GM18517 (cell line): ENCODE results near the gene FAM120C.

Source experiments
- ATAC-seq: cut with Tn5 transposase; IDR thresholded peaks from one replicate; pipeline ENCODE4 v1.9.1; 2021; ENCODE audit warnings: mild to moderate bottlenecking, moderate library complexity; ENCODE audit not compliant: unreplicated experiment

FAM120C gene, protein sequence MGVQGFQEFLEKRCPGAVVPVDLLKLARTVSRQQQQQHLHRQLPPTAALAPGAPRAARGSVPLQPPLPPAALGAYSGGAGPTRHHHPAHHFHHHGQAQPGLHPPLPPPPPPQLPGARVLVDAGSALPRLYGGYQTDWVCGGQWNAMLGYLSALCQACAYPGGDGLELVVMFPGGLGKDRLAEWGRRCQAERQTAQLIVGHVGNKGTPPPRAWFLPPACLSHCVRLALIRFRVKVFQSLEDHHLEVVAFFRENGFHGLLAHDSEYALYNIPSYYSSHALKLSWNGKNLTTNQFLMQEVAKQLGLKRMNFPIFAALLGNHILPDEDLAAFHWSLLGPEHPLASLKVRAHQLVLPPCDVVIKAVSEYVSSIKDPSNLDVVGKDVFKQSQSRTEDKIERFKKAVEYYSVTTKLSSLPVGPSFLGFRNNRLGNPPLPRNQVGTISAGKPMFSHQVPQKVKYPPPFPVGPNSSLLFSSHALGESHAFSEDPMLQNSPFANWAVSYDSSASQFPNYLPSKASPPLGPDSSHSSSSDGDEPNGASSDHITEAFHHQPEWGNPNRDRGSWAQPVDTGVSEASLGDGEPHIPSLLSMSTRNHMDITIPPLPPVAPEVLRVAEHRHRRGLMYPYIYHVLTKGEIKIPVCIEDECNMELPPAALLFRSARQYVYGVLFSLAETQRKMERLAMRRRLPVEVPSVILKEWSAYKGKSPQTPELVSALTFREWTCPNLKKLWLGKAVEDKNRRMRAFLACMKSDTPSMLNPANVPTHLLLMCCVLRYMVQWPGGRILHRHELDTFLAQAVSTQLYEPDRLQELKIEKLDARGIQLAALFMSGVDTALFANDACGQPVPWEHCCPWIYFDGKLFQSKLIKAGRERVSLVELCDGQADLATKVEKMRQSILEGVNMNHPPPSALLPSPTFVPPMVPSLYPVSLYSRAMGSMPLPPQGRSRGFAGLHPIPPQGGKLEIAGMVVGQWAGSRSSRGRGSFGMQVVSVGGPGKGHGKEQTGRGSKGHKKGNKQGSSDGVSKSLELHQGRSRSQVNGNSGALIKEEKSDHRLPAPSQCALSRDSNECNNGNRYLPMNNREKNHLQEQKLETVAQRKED

DNA sequence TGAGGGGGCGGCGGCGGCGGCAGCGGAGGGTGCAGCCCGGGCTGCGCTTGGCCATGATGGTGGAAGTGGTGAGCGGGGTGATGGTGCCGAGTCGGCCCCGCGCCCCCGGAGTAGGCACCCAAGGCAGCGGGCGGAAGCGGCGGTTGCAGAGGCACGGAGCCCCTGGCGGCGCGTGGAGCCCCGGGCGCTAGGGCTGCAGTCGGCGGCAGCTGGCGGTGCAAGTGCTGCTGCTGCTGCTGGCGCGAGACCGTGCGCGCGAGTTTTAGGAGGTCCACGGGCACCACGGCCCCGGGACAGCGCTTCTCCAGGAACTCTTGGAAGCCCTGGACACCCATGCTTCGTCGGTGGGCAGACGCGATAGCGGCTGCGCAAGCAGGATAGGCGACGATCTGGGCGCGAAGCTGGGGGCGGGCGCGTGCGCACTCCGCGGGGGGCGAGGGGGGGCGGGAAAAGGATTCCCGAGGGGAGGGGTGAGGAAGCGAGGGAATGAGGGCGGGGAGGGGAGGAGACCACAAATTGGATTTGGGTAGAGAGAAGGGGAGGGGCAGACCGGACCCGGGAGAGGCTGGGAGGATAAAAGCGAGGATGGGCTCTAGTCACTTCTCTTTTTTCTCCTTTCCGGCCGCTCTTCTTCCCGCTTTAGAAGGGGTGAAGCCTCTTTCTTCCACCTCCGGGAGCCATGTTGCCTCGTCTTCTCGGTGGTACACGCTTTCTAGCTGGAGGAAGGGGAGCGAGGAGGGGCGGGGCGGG is at the start of gene FAM120C:
Gene FAM120C, minus strand, starts transcription at position 391 of the 750 bp plus-strand sequence. Its CDS starts 56 bp downstream, at position 335.
- ATAC-seq: peak; percentile 42

DNA sequence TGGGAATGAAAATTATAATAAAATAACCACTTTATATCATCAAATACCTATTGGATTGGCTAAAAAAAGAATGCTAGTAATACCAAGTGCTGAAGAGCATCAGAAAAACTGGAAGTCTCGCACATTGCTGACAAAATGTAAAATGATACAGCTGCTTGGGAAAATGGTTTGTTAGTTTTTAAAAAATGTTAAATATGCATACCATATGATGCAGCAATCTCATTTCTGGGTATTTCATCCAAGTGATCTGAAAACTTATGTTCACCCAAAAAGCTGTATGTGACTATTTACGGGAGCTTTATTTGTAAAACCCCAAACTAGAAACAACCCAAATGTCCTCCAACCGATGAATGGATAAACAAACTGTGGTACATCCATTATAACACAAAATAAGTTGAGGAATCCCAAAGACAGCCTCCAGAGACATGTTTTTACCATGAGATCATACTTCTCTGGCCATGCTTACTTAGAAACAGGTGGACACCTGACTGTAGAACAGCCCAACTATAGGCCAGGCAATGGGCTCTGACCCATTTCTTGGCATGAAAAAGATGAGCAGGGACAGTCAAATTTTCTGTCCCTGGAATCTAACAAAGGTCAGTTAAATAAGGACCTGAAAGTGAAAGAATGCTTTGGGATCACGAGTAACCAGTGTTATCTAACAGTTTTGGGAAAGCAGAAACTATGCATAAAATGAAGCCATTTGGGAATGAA is 47.5 kb upstream of the FAM120C start:
- no peak for ATAC-seq

DNA sequence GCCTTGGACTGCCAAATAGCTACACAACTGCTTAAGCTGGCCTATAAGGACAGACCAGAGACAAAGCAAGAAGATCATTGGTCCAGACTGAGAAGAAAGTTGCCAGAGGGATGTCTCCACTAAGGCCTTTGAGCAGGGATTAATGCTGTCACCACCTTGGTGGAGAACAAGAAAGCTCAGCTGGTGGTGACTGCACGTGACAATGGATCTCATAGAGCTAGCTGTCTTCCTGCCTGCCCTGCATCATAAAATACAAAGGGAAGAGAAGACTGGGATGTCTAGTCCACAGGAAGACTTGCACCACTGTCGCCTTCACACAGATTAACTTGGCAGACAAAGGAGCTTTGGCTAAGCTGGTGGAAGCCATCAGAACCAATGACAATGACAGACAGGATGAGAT is 40.5 kb upstream of the FAM120C start:
- ATAC-seq: no peak

DNA sequence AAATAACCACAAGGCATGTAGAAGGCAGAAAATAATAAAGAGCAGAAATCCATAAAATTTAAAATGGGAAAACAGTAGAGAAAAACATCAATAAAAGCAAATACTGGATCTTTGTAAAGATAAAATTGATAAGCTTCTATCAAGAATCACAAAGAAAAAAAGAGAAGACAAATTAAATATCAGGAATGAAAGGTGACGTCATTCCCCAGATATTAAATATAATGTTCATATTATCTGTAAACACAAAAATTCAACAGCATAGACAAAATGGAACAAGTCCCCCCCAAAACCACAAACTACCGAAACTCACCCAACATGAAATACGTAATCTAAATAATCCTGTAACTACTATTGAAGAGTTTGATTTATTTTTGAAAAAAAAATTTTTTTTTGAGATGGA is 30.5 kb upstream of the FAM120C start:
- no peak for ATAC-seq

- ATAC-seq: no peak
These were observed 25.5 kb upstream of the FAM120C start for GRCh38 chrX:54208531-54208930.

DNA sequence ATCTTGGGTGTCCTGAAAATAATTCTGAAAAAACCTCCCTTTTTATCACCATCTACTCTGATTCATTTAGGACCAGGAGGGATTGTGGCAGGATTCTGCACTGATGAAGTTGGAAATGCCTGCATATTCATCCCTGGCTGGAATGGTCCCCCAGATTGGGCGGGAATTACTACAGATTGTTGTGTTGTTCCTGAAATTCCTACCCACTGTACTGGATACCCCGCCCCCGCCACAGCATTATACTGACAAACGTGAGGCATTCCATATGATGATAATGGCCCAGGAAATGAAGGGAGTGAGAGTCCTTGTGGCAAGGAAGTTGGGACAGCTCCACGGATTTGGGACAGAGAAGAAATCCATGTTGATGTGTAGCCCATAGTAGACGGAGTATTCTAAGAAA is 15.2 kb upstream of the FAM120C start:
- ATAC-seq: no peak

GRCh38 chrX:54194982-54195588 is 12.0 kb upstream of the FAM120C start:
- no peak for ATAC-seq

DNA sequence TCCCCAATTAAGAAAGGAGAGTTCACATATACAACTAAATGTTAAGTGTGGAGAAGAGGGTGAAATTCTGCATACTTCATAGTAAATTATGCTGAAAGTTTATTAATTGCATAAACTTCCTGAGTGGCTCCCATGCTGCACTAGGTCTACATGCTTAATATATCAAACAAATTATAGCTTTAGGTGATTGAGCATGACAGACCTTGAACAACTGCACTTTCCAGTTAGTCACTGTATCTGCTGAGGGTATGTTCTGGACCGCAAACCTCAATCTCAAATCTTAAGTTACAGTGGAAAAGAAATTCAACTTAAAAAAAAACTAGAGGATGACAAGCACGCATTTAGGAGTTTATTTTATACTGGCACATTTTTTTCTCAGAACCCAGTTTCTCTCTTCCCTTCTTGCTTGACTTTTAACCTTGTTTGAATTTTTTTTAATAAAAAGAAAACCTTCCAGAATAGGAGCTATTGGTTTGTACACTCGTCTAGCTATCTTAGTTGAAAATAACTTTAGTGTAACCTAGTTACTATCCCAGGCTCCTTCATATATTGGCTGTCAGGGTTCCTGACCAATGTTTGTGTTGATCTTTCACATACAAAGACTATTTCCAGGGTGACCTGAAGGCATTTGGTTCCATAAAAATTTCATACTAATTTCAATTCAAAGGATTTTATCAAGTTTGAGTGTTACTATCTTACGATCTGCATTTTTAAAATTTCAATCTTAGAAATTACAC is 10.2 kb upstream of the FAM120C start:
- ATAC-seq: no peak

DNA sequence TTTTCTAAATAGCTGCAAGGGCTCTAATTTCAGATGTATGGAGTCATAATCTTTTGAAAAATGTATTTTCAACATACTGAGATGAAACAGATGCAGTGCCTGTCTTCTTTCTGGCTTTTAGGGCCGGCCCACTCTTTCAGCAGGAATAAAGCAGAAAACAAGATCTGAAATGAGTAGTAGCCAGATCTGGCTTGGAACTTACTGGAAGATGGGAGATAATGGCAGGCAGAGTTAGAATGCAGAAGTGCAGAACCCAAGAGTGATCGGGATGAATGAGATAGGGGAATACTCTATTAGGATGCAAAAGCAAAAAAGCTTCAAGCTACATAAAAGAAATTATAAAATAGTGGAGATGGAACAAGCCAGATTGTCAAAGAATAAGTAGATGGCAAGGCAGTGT is 1.4 kb upstream of the FAM120C start:
- no peak for ATAC-seq

DNA sequence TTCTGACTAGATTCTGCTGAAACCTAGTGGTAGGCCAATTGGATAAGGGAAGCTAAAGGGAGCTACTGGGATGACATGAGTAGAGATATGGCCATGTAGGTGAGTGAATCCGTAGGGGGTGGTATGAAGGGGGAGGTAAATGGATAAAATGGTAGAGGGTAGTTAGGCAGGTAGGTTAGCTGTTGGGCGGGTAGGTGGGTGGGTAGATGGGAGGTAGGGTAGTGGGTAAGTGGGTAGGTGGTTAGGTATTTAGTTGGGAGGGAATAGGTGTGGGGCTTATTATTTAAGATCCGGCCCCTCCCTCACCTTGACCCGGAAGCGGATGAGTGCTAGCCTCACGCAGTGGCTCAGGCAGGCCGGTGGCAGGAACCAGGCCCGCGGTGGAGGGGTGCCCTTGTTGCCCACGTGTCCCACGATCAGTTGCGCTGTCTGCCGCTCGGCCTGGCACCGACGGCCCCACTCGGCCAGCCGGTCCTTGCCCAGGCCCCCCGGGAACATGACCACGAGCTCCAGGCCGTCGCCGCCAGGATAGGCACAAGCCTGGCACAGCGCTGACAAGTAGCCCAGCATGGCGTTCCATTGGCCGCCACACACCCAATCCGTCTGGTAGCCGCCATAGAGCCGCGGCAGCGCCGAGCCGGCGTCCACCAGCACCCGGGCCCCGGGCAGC is 725 bp downstream of the FAM120C start:
- peak; percentile 64 for ATAC-seq

GRCh38 chrX:54181202-54181953 is 1.7 kb downstream of the FAM120C start:
- ATAC-seq: no peak

DNA sequence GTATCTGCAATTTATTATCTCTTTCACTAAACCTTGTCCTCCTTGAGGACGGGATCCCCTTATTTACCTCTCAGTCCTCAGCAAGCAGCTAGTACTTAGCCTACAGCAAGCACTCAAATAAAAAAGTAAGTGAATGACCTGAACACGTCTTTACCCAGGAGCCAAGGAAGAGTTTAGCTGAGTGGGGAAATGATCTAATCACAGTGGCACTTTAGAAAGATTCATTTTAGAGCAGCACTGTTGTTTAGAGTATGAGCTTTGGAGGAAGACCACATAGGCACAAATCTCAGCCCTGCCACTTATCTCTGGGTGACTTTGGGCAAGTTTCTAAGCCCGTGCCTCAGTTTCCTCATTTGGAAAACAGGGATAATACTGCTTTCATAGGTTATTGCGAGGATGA is 2.7 kb downstream of the FAM120C start:
- ATAC-seq: no peak

DNA sequence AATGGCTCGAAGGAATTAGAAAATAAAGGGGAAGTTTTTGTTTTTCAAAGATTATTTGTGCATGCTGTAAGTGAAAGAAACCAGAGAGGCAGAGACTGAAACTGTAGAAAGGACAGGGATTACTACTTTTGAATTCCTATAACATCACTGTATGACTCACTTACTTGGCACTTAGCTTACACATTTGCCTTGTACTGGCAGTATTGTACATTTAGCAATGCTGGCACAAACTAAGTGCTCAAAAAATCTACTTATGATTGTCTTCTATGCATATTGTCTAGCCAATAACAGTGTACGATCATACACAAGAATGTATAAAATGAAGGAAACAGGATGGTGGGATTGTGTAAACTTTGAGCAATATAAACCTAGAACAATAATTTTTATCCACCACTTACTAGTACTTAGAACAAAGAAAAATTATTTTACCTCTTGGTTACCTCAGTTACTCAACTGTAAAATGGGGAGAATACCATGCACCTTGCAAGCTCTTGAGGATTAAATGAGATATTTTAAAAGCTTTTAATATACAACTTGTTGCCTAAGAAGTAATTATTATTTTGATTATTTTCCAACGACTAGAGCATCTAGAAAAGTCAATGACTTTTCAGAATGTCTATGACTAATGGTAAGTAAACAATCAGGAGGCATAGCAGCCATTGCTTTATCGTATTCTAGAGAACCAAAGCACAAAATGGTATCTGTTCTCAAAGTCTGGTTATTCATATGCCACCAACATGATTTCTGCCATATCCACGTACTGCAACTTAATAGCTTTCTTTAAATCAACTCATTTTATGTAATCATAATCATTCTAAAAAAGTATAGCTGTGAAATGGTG is 4.7 kb downstream of the FAM120C start:
- ATAC-seq: no peak

- no peak for ATAC-seq
These were observed 5.7 kb downstream of the FAM120C start for GRCh38 chrX:54177306-54177705.

GRCh38 chrX:54173791-54174190 is 9.3 kb downstream of the FAM120C start:
- no peak for ATAC-seq

- no peak for ATAC-seq
These were observed 10.6 kb downstream of the FAM120C start for GRCh38 chrX:54172455-54172854.
